ENCODE data around the gene OTOGL. TPM values are rescaled to one million over a fixed set of nuclear protein-coding genes. Genes with fewer than 3 reads are reported as not detected.

The OTOGL gene
- total RNA-seq, 1 experiment from 2014 or later, result 0.44 TPM

DNA sequence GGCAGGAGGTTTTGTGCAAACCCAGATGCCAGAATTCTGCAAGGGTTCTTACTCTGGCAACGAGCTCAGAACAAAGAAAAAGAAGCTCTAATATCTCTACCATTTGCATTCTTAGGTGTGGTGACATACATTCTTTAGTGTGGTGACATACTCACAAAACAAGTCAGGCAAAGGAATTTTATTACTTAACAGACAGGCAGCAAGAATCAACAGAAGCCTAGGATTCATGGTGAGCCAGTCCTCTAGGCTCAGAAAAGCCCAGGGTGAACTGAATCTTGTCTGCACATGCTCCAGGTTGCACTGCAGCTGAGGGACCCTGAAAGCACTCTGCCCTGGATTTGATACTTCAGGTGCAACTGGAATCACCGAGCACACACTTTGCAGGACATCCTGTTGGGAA is 222.3 kb downstream of the OTOGL start:
- no TSS peak for BruUV-seq (replicated peaks)
- no peaks in the 10 kb centered on the region for H3K27me3 ChIP-seq (ENCODE audit: low read length)
- intact Hi-C loops (cut with micrococcal nuclease), result no loop called here
- no peaks in the 10 kb centered on the region for H3K79me2 ChIP-seq (ENCODE audit: low read length)
- DNase-seq, result peak; percentile 80
- ATAC-seq, result peak; percentile 82
- no peaks in the 10 kb centered on the region for H3F3A ChIP-seq (ENCODE audit: low read length, unreplicated experiment)
- H3K4me1 ChIP-seq (ENCODE audit: insufficient read depth, low read length), result peaks cover 14% of the 10 kb centered on the region
- H3K4me2 ChIP-seq (ENCODE audit: low read length), result peak overlapping the region; percentile 44
- no peak overlapping the region for H3K4me3 ChIP-seq (ENCODE audit: low read length)
- H3K27ac ChIP-seq (ENCODE audit: low read length), result no peak overlapping the region
- ChIA-PET POLR2A (ENCODE audit: unreplicated experiment) (interaction anchor here (0.6 kb wide), 1 partner anchor 330 kb away, joined by 6 read pairs; no protein-coding TSS in a partner anchor), CTCF (no interaction called here)
- H2AFZ ChIP-seq (ENCODE audit: low read length), result no peak overlapping the region
- no peaks in the 10 kb centered on the region for H4K20me1 ChIP-seq (ENCODE audit: low read length)
- TF ChIP-seq EZH2phosphoT487 (IDR thresholded peaks at IDR 0.05; ENCODE audit: borderline replicate concordance, low read length), result no peak
- TF ChIP-seq, protein P1, sequence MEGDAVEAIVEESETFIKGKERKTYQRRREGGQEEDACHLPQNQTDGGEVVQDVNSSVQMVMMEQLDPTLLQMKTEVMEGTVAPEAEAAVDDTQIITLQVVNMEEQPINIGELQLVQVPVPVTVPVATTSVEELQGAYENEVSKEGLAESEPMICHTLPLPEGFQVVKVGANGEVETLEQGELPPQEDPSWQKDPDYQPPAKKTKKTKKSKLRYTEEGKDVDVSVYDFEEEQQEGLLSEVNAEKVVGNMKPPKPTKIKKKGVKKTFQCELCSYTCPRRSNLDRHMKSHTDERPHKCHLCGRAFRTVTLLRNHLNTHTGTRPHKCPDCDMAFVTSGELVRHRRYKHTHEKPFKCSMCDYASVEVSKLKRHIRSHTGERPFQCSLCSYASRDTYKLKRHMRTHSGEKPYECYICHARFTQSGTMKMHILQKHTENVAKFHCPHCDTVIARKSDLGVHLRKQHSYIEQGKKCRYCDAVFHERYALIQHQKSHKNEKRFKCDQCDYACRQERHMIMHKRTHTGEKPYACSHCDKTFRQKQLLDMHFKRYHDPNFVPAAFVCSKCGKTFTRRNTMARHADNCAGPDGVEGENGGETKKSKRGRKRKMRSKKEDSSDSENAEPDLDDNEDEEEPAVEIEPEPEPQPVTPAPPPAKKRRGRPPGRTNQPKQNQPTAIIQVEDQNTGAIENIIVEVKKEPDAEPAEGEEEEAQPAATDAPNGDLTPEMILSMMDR (conservative IDR thresholded peaks at IDR 0.05; ENCODE audit: low read depth, low read length), result no peak
- TF ChIP-seq EZH2 (IDR thresholded peaks at IDR 0.05; ENCODE audit: low read length, unreplicated experiment), result no peak
- no peaks in the 10 kb centered on the region for H3K36me3 ChIP-seq (ENCODE audit: low read depth, low read length)
- H3K9me3 ChIP-seq (ENCODE audit: low read length), result no peaks in the 10 kb centered on the region
- no peaks in the 10 kb centered on the region for H3K9me2 ChIP-seq (replicated peaks; ENCODE audit: low read length)
- no peak overlapping the region for H3K9ac ChIP-seq (ENCODE audit: low read length)

DNA sequence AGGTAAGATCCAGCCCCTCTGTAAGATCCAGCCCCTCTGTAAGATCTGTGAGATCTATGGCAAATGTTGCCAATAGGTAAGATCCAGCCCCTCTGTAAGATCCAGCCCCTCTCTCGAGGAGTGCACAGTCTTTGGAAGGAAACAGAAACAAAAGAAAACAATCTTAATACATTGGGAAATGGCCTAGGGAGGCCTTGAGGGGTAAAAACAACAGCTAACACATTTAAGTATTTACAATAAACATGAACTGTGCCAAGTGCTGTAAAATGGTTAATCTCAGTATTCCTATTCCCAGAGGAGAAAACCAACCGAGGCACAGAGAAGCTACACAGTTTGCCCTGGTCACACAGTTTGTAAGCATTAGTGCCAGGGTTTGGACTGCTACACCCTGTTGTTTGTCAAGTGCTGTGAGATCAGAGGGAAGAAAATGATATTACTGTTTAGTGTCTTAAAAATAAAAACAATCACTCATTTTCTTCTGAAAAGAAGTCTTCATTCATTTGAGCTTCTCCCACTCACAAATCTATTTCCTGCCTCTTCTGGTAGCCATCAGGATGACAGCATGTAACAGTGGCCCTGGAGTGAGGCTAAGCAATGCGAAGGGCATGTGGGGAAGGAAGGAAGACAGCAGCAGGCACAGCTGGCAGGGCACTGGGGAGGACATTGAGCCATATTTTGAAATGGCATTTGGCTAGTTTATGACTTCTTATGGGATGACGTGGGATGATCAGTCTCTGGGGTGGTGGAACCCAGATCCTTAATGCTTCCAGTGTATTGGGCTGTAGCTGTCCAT is 226.0 kb downstream of the OTOGL start:
- Histone ChIP-seq H3K4me1 (ENCODE audit: insufficient read depth, low read length) (peaks cover 14% of the 10 kb centered on the region), H3K4me2 (ENCODE audit: low read length) (no peak overlapping the region), H3K9ac (ENCODE audit: low read length) (no peak overlapping the region), H4K20me1 (ENCODE audit: low read length) (no peaks in the 10 kb centered on the region), H3F3A (ENCODE audit: low read length, unreplicated experiment) (no peaks in the 10 kb centered on the region), H3K9me3 (ENCODE audit: low read length) (no peaks in the 10 kb centered on the region), H3K79me2 (ENCODE audit: low read length) (no peaks in the 10 kb centered on the region), H3K27me3 (ENCODE audit: low read length) (no peaks in the 10 kb centered on the region), H2AFZ (ENCODE audit: low read length) (no peak overlapping the region), H3K27ac (ENCODE audit: low read length) (no peak overlapping the region), H3K36me3 (ENCODE audit: low read depth, low read length) (no peaks in the 10 kb centered on the region), H3K4me3 (ENCODE audit: low read length) (no peak overlapping the region), H3K9me2 (replicated peaks; ENCODE audit: low read length) (no peaks in the 10 kb centered on the region)
- no TSS peak for BruUV-seq (replicated peaks)
- ATAC-seq, result no peak
- TF ChIP-seq EZH2phosphoT487 (IDR thresholded peaks at IDR 0.05; ENCODE audit: borderline replicate concordance, low read length) (no peak), EZH2 (IDR thresholded peaks at IDR 0.05; ENCODE audit: low read length, unreplicated experiment) (no peak)
- TF ChIP-seq, protein P1 (conservative IDR thresholded peaks at IDR 0.05; ENCODE audit: low read depth, low read length), result no peak
- ChIA-PET CTCF (no interaction called here), POLR2A (ENCODE audit: unreplicated experiment) (no interaction called here)
- DNase-seq, result no peak
- intact Hi-C loops (cut with micrococcal nuclease), result no loop called here

DNA sequence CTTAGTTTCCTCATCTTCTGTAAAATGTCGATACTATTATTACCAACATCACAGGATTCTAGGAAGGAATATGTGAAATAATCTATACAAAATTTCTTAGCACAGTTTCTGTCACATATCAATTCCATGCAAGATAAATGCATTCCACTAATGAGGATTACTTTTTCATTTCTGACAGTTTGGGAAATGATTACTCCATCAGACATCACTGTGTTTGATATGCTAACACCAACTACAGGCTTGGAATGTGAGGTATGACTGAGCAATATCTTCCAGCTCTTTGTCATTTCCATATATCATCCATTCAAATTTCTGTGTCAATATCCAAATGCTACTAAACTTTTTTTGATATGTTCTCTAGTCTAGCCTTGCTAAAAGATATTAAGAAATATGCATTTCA is 233.5 kb downstream of the OTOGL start:
- Histone ChIP-seq H3K9me2 (replicated peaks; ENCODE audit: low read length) (no peaks in the 10 kb centered on the region), H3K9ac (ENCODE audit: low read length) (no peak overlapping the region), H3K4me3 (ENCODE audit: low read length) (no peak overlapping the region), H3K9me3 (ENCODE audit: low read length) (no peaks in the 10 kb centered on the region), H3K79me2 (ENCODE audit: low read length) (no peaks in the 10 kb centered on the region), H3K4me1 (ENCODE audit: insufficient read depth, low read length) (no peaks in the 10 kb centered on the region), H2AFZ (ENCODE audit: low read length) (no peak overlapping the region), H3K4me2 (ENCODE audit: low read length) (no peak overlapping the region), H3K36me3 (ENCODE audit: low read depth, low read length) (no peaks in the 10 kb centered on the region), H3K27me3 (ENCODE audit: low read length) (no peaks in the 10 kb centered on the region), H3F3A (ENCODE audit: low read length, unreplicated experiment) (no peaks in the 10 kb centered on the region), H4K20me1 (ENCODE audit: low read length) (no peaks in the 10 kb centered on the region), H3K27ac (ENCODE audit: low read length) (no peak overlapping the region)
- POLR2A ChIA-PET (ENCODE audit: unreplicated experiment), result no interaction called here
- TF ChIP-seq EZH2phosphoT487 (IDR thresholded peaks at IDR 0.05; ENCODE audit: borderline replicate concordance, low read length), result no peak
- TF ChIP-seq EZH2 (IDR thresholded peaks at IDR 0.05; ENCODE audit: low read length, unreplicated experiment), result no peak
- TF ChIP-seq, protein P1 (conservative IDR thresholded peaks at IDR 0.05; ENCODE audit: low read depth, low read length), result no peak
- CTCF ChIA-PET, result no interaction called here
- intact Hi-C loops (cut with micrococcal nuclease), result no loop called here
- no peak for DNase-seq
- ATAC-seq, result no peak
- no TSS peak for BruUV-seq (replicated peaks)

Measured in PC-3 (cell line).